Measurements from ENCODE around the gene ZNF366.

Gene ZNF366, protein sequence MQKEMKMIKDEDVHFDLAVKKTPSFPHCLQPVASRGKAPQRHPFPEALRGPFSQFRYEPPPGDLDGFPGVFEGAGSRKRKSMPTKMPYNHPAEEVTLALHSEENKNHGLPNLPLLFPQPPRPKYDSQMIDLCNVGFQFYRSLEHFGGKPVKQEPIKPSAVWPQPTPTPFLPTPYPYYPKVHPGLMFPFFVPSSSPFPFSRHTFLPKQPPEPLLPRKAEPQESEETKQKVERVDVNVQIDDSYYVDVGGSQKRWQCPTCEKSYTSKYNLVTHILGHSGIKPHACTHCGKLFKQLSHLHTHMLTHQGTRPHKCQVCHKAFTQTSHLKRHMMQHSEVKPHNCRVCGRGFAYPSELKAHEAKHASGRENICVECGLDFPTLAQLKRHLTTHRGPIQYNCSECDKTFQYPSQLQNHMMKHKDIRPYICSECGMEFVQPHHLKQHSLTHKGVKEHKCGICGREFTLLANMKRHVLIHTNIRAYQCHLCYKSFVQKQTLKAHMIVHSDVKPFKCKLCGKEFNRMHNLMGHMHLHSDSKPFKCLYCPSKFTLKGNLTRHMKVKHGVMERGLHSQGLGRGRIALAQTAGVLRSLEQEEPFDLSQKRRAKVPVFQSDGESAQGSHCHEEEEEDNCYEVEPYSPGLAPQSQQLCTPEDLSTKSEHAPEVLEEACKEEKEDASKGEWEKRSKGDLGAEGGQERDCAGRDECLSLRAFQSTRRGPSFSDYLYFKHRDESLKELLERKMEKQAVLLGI

GRCh38 chr5:72507231-72507906 lies at the start of gene ZNF366:
TSS of gene ZNF366 (minus strand) at chr5:72507410. CDS start at chr5:72461496, 45,914 bp downstream.
- TF ChIP-seq CTCF (conservative IDR thresholded peaks at IDR 0.05; ENCODE audit: low read depth, low read length): no peak
- H3K4me3 ChIP-seq (ENCODE audit: low read depth, low read length): no peak within 1 kb of the TSS
- no peak for DNase-seq (ENCODE audit: low read depth)

GRCh38 chr5:72556351-72557166 lies 49.3 kb upstream of the ZNF366 start:
- peak; percentile 76 for DNase-seq (ENCODE audit: low read depth)
- peak; percentile 42 for TF ChIP-seq CTCF (conservative IDR thresholded peaks at IDR 0.05; ENCODE audit: low read depth, low read length)
- H3K4me3 ChIP-seq (ENCODE audit: low read depth, low read length): peak overlapping the region; percentile 46

GRCh38 chr5:72555871-72556270 lies 48.7 kb upstream of the ZNF366 start:
- DNase-seq (ENCODE audit: low read depth): peak; percentile 21
- TF ChIP-seq CTCF (conservative IDR thresholded peaks at IDR 0.05; ENCODE audit: low read depth, low read length): no peak
- no peak overlapping the region for H3K4me3 ChIP-seq (ENCODE audit: low read depth, low read length)

DNA sequence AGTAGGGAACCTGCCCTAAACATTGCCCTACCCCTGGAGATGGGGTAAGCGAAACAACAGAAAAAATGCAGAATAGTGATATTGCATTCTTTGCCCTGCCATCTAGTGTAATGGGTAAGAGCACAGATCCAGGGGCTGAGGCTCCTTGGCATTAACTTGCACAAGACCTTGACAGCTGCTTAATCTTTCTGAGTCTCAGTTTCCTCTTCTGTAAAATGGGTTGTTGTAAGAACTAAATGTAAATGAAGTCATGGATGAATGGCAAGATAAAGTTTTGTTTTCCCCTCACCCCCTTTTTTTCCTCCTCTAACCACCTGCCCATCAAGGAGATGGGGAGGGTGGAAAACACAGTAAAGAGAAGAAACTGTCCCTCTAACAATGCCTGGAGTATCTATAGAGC lies 47.7 kb upstream of the ZNF366 start:
- no peak for TF ChIP-seq CTCF (conservative IDR thresholded peaks at IDR 0.05; ENCODE audit: low read depth, low read length)
- no peak for DNase-seq (ENCODE audit: low read depth)

DNA sequence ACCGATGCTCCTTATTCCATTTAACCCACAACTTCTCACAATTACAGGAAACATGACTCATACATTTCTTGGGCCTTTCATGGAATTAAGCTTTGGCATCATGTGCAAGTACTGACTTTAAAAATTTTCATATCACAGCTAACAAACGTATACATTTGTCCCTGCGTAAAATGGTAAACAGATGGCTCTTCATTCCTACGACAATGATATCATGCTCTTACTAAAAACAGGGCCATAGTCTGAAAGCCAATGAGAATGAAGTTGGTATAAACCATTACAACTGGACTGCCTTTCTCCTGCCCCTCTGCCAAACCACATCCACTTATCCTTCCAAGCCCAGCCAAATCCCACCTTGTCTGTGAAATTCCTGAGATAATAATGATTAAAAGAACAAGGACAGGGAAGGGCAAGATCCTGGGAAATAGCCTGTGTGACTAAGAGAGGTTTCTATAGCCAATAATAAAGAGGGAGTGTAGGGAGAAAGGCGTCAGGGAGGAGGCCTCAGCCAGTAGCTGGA lies 44.9 kb upstream of the ZNF366 start:
- TF ChIP-seq CTCF (conservative IDR thresholded peaks at IDR 0.05; ENCODE audit: low read depth, low read length): no peak
- H3K4me3 ChIP-seq (ENCODE audit: low read depth, low read length): no peak overlapping the region
- DNase-seq (ENCODE audit: low read depth): peak; percentile 75

More for the DNA sequence above, 47.7 kb upstream of the ZNF366 start:
- no peak overlapping the region for H3K4me3 ChIP-seq (ENCODE audit: low read depth, low read length)

DNA sequence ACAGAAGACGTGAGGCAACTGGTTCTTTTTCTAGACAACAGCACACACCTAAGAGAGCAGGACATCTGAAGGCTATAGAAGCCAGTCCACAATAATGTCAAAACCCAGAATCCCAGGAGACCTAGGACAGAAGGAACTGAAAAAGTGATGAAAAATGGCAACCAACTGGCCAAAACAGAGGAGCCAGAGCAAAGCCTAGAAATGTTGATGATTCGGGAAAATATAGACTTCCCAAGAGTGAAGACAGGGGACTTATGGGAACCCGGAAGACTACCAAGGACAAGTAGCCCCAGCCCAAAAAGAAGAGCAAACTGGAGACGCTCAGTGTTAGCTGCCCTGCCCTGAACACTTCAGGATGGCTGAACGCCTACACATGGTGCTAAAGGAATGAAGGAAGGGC lies 43.4 kb upstream of the ZNF366 start:
- DNase-seq (ENCODE audit: low read depth): no peak
- no peak for TF ChIP-seq CTCF (conservative IDR thresholded peaks at IDR 0.05; ENCODE audit: low read depth, low read length)

More for the DNA sequence above, 43.4 kb upstream of the ZNF366 start:
- H3K4me3 ChIP-seq (ENCODE audit: low read depth, low read length): no peak overlapping the region
